GM23248 (cell line): ENCODE measurements around the gene PPWD1. TPM values are rescaled to one million over a fixed set of nuclear protein-coding genes. Genes with fewer than 3 reads are reported as not detected.
"Not testable (repeated sequence)": the region's sequence is repeated elsewhere in the genome, so short reads cannot be mapped to it uniquely, and the experiment has no call there.

ENCODE experiments used
- DNase-seq: peaks from one replicate; pipeline ENCODE4 v3.0.0-alpha.2; 2015
- H2AFZ ChIP-seq: fragments of 200-600 bp; sonication (generic); 2 replicates; pipeline ENCODE4 v1.6.1; 2016; ENCODE audit warnings: antibody characterized with exemption
- H3F3A ChIP-seq: fragments of 200-600 bp; sonication (generic); 2 replicates; pipeline ENCODE4 v1.6.1; 2016; ENCODE audit warnings: mild to moderate bottlenecking, antibody characterized with exemption, mixed run types; ENCODE audit not compliant: insufficient read depth
- H3K27ac ChIP-seq: fragments of 200-600 bp; sonication (generic); 2 replicates; pipeline ENCODE4 v1.5.1; 2016; ENCODE audit warnings: mild to moderate bottlenecking
- H3K27me3 ChIP-seq: fragments of 200-600 bp; sonication (generic); replicated peaks from 2 replicates; pipeline ENCODE4 v1.6.1; 2016; ENCODE audit warnings: mild to moderate bottlenecking; ENCODE audit not compliant: insufficient read depth
- H3K36me3 ChIP-seq: fragments of 200-600 bp; sonication (generic); 2 replicates; pipeline ENCODE4 v1.6.1; 2016; ENCODE audit warnings: low read depth, mild to moderate bottlenecking
- H3K4me1 ChIP-seq: fragments of 200-600 bp; sonication (generic); 2 replicates; pipeline ENCODE4 v1.6.1; 2016; ENCODE audit warnings: mild to moderate bottlenecking; ENCODE audit not compliant: insufficient read depth
- H3K4me2 ChIP-seq: fragments of 200-600 bp; sonication (generic); one replicate; pipeline ENCODE4 v1.6.1; 2016; ENCODE audit warnings: mild to moderate bottlenecking; ENCODE audit not compliant: unreplicated experiment
- H3K4me3 ChIP-seq: fragments of 200-600 bp; sonication (generic); 2 replicates; pipeline ENCODE4 v1.5.1; 2016; ENCODE audit warnings: mild to moderate bottlenecking
- H3K79me2 ChIP-seq: fragments of 200-600 bp; sonication (generic); 2 replicates; pipeline ENCODE4 v1.6.1; 2016; ENCODE audit warnings: mild to moderate bottlenecking; ENCODE audit not compliant: insufficient read depth
- H3K9ac ChIP-seq: fragments of 200-600 bp; sonication (generic); 2 replicates; pipeline ENCODE4 v1.6.1; 2016; ENCODE audit warnings: mild to moderate bottlenecking
- H3K9me2 ChIP-seq: fragments of 200-600 bp; sonication (generic); 2 replicates; pipeline ENCODE4 v1.6.1; 2016; ENCODE audit warnings: mixed run types, mild to moderate bottlenecking, moderate library complexity; ENCODE audit not compliant: insufficient read depth
- H3K9me3 ChIP-seq: fragments of 200-600 bp; sonication (generic); one replicate; pipeline ENCODE4 v1.6.1; 2017; ENCODE audit warnings: low read depth
- H4K20me1 ChIP-seq: fragments of 200-600 bp; sonication (generic); 2 replicates; pipeline ENCODE4 v1.6.0; 2016; ENCODE audit not compliant: insufficient read depth
- EZH2 ChIP-seq: fragments of 200-600 bp; sonication (generic); IDR thresholded peaks from 2 replicates; pipeline ENCODE4 v1.6.1; 2018; ENCODE audit warnings: antibody characterized with exemption, mild to moderate bottlenecking; ENCODE audit not compliant: insufficient read depth, poor library complexity, severe bottlenecking
- EZH2phosphoT487 ChIP-seq: fragments of 200-600 bp; sonication (generic); IDR thresholded peaks from 2 replicates; pipeline ENCODE4 v1.6.1; 2018; ENCODE audit warnings: antibody characterized with exemption, moderate library complexity, mild to moderate bottlenecking, low read depth; ENCODE audit not compliant: insufficient read depth
- WGBS, 2 experiments: methylation state at CpG; one replicate each; pipeline ENCODE4 v1.1.6; 2015 to 2017; ENCODE audit warnings: low lambda C conversion rate in 2 of 2, low coverage in 1 of 2; ENCODE audit errors: missing lambda C conversion rate in 2 of 2; 5-methylcytosine and 5-hydroxymethylcytosine counted together
- in situ Hi-C: fragments of 300-500 bp; cut with MboI; formaldehyde crosslinking; loops from 2 replicates; pipeline ENCODE4 v1.15.0; 2020
- polyA plus RNA-seq: library from polyadenylated mRNA; unstranded; fragments of >200 nt; fragmentation: Nextera tagmentation; extraction: Ambion mirVana; gene quantifications from 2 replicates; pipeline ENCODE4 v1.2.1, GENCODE V29; 2016
- total RNA-seq: library from RNA; depleted of rRNA; stranded (reverse); fragments of >200 nt; shearing (Covaris generic); gene quantifications from 2 replicates; pipeline ENCODE4 v1.2.3, GENCODE V29; 2014

The PPWD1 gene
- total and polyA plus RNA-seq, 2 experiments from 2014 or later: 22.5 to 56.8 TPM

DNA sequence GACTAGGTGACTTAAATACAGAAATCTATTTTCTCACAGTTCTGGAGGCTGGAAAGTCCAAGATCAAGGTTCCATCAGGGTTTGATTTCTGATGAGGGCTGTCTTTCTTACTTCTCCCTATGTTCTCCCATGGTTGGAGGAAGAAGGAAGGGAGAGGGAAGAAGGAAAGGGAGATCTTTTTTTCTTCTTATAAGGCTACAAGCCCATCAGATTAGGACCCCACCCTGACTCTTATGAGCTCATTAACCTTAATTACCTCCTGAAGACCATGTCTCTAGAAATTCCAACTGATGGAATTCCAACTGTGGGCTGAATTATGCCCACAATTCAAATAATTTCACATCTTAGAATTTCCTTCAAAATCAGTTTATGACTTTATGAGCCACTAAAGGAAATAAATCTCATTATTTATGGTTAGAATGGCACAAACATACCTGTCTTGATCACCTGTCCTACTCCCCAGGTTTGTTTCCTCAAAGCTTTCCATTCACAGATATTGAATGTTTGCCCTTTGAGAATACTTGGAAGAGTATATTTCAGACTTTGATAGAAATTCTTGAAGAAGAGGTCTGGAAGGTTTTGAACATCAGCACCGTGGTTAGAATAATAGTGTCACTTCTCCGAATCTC is 7.6 kb downstream of the PPWD1 start:
- no peak overlapping the region for H3K9ac ChIP-seq
- no peak overlapping the region for H3K27ac ChIP-seq
- no peak for DNase-seq
- in situ Hi-C loops: no loop called here
- 95 to 97% methylated on average over 2 of the region's 2 CpGs for WGBS, 2 experiments
- 0 out of 2 replicates have a peak, but pooled peaks cover 5% of the 10 kb centered on the region for H3F3A ChIP-seq
- no peaks in the 10 kb centered on the region for H3K9me2 ChIP-seq
- no peak overlapping the region for H2AFZ ChIP-seq
- H3K79me2 ChIP-seq: peaks cover 41% of the 10 kb centered on the region
- H4K20me1 ChIP-seq: no peaks in the 10 kb centered on the region
- TF ChIP-seq EZH2 (no peak), EZH2phosphoT487 (no peak)
- H3K36me3 ChIP-seq: peaks cover 27% of the 10 kb centered on the region
- no peaks in the 10 kb centered on the region for H3K27me3 ChIP-seq
- no peaks in the 10 kb centered on the region for H3K4me1 ChIP-seq
- H3K4me3 ChIP-seq: no peak overlapping the region
- no peak overlapping the region for H3K4me2 ChIP-seq
- no peaks in the 10 kb centered on the region for H3K9me3 ChIP-seq

DNA sequence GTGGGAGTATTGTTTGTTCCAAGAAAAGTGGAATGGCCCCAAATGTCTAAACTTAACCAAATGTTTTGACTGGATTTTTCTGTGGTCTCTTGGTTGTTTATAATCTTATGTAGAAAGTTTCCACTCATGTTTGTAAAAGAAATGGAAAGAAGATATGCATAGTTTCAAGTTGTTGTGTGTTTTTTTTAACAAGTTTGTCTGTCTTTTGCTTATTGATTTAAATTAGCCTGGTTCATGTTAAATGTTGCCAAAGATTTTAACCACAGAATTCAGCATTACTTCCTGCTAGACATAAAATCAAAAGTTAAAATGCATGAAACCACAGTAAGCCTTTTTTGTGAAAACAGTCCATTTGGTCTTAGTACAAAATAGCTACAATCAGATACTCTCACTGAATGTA is 14.0 kb downstream of the PPWD1 start:
- H3K4me1 ChIP-seq: no peaks in the 10 kb centered on the region
- no peak overlapping the region for H2AFZ ChIP-seq
- H3K9me3 ChIP-seq: no peaks in the 10 kb centered on the region
- no peak overlapping the region for H3K27ac ChIP-seq
- H3F3A ChIP-seq: peaks cover 24% of the 10 kb centered on the region
- H3K9ac ChIP-seq: no peak overlapping the region
- H3K79me2 ChIP-seq: peaks cover 10% of the 10 kb centered on the region
- no peaks in the 10 kb centered on the region for H4K20me1 ChIP-seq
- H3K36me3 ChIP-seq: peaks cover 40% of the 10 kb centered on the region; the same call in 1 of the 2 replicates
- TF ChIP-seq EZH2: no peak
- TF ChIP-seq EZH2phosphoT487: no peak
- no peak overlapping the region for H3K4me3 ChIP-seq
- in situ Hi-C loops: no loop called here
- no peaks in the 10 kb centered on the region for H3K27me3 ChIP-seq
- DNase-seq: no peak
- H3K4me2 ChIP-seq: no peak overlapping the region
- H3K9me2 ChIP-seq: no peaks in the 10 kb centered on the region

DNA sequence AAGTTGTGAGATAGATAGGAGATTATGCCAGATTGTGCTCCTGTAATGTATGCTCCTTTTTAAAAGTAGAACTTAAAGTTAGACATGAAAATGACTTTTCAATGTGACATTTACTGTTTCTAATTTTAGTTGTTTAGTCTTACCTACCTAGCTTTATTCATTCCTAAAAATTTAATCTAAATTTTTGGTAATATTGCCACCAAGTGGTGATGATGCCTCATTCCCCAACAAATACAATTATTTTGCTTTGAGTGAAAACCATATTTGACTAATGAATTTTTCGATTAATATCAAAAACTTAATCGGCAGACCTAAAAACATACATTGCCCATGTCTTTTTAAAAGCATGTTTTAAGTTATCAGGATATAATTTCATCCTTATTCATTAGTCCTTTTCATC is 25.6 kb downstream of the PPWD1 start:
- WGBS, 2 experiments: 97 to 98% methylated on average over 2 of the region's 2 CpGs
- H3K9me3 ChIP-seq: no peaks in the 10 kb centered on the region

DNA sequence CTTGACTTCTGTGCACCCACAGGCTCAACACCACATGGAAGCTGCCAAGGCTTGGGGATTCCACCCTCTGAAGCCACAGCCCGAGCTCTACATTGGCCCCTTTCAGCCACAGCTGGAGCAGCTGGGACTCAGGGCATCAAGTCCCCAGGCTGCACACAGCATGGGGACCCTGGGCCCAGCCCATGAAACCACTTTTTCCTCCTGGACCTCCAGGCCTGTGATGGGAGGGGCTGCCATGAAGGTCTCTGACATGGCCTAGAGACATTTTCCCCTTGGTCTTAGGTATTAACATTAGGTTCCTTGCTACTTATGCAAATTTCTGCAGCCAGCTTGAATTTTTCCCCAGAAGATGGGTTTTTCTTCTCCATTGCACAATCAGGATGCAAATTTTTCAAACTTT is 38.7 kb downstream of the PPWD1 start:
- in situ Hi-C loops, DNase-seq, H4K20me1 ChIP-seq, H3K9ac ChIP-seq, H3F3A ChIP-seq, H3K4me3 ChIP-seq, H3K4me2 ChIP-seq, H3K4me1 ChIP-seq, H3K9me3 ChIP-seq, H3K27me3 ChIP-seq, H2AFZ ChIP-seq, H3K9me2 ChIP-seq, H3K27ac ChIP-seq: not testable (repeated sequence)
- WGBS, 2 experiments: 100% methylated on average over 1 of the region's 1 CpG
- Histone ChIP-seq H3K36me3 (peaks cover 72% of the 10 kb centered on the region), H3K79me2 (peaks cover 50% of the 10 kb centered on the region)

More for the DNA sequence above, 25.6 kb downstream of the PPWD1 start:
- H2AFZ ChIP-seq: no peak overlapping the region
- TF ChIP-seq EZH2 (no peak), EZH2phosphoT487 (no peak)
- H4K20me1 ChIP-seq: no peaks in the 10 kb centered on the region; the same call in 1 of the 2 replicates
- H3K27me3 ChIP-seq: no peaks in the 10 kb centered on the region
- H3K4me2 ChIP-seq: no peak overlapping the region
- no peak overlapping the region for H3K4me3 ChIP-seq
- no peak overlapping the region for H3K9ac ChIP-seq
- H3K36me3 ChIP-seq: peaks cover 85% of the 10 kb centered on the region
- H3K4me1 ChIP-seq: peaks cover 23% of the 10 kb centered on the region; the same call in 1 of the 2 replicates
- no peaks in the 10 kb centered on the region; the same call in 1 of the 2 replicates for H3K79me2 ChIP-seq
- H3K27ac ChIP-seq: no peak overlapping the region
- H3K9me2 ChIP-seq: no peaks in the 10 kb centered on the region
- peak; percentile 10 for DNase-seq
- in situ Hi-C loops: no loop called here
- H3F3A ChIP-seq: peaks cover 55% of the 10 kb centered on the region

DNA sequence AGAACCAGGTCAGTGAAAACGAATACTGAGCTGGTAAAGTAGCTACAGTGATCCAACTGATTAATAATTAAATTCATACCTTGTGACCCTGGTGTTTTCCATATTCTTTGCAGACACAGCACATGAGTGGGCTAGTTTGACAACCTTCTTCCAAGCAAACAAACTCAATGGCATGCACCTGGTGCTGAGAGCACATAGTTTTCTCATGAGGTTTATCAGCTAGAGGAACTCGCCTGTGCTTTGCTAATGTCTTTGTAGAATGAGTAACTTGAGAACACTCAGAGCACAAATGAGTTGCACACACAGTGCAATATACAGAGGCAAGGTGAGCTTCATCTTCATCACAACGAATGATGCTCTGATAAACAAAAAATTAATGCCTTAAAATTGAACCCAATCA is 48.4 kb downstream of the PPWD1 start:
- Histone ChIP-seq H3K9me3 (no peaks in the 10 kb centered on the region), H3K4me3 (no peak overlapping the region), H3F3A (no peaks in the 10 kb centered on the region; the same call in 1 of the 2 replicates), H4K20me1 (peaks cover 7% of the 10 kb centered on the region; the same call in 1 of the 2 replicates), H3K27me3 (no peaks in the 10 kb centered on the region), H3K4me2 (no peak overlapping the region), H3K27ac (no peak overlapping the region), H3K36me3 (peaks cover 82% of the 10 kb centered on the region), H2AFZ (no peak overlapping the region), H3K4me1 (no peaks in the 10 kb centered on the region), H3K9me2 (no peaks in the 10 kb centered on the region), H3K9ac (no peak overlapping the region), H3K79me2 (peaks cover 69% of the 10 kb centered on the region)
- 96 to 97% methylated on average over 3 of the region's 3 CpGs for WGBS, 2 experiments
- TF ChIP-seq EZH2 (no peak), EZH2phosphoT487 (no peak)
- in situ Hi-C loops: no loop called here
- DNase-seq: no peak
